Fibroblast of pulmonary artery (primary cell): Measurements from ENCODE around the gene SERTAD3.

Source experiments
- DNase-seq: peaks from one replicate; pipeline ENCODE4 v3.0.0-alpha.2; 2010; ENCODE audit warnings: low read depth
- H3K4me3 ChIP-seq: replicated peaks from 2 replicates; pipeline ENCODE4 v1.5.1; 2011; ENCODE audit warnings: low read depth, mild to moderate bottlenecking, control low read depth, low read length, moderate library complexity
- CTCF ChIP-seq: IDR thresholded peaks from 2 replicates; pipeline ENCODE4 v1.5.1; 2011; ENCODE audit warnings: mild to moderate bottlenecking, control low read depth, low read length, inconsistent platforms; ENCODE audit errors: missing control alignments

Gene SERTAD3

GRCh38 chr19:40422748-40423566, 21.2 kb downstream of the SERTAD3 start:
- DNase-seq = no peak

GRCh38 chr19:40421993-40422747, 22.0 kb downstream of the SERTAD3 start:
- no peak for DNase-seq
- TF ChIP-seq CTCF = no peak
- no peak overlapping the region for H3K4me3 ChIP-seq

More at GRCh38 chr19:40422748-40423566, 21.2 kb downstream of the SERTAD3 start:
- no peak overlapping the region for H3K4me3 ChIP-seq
- no peak for TF ChIP-seq CTCF

GRCh38 chr19:40420766-40421765, 23.1 kb downstream of the SERTAD3 start:
- DNase-seq = peak; percentile 92

DNA sequence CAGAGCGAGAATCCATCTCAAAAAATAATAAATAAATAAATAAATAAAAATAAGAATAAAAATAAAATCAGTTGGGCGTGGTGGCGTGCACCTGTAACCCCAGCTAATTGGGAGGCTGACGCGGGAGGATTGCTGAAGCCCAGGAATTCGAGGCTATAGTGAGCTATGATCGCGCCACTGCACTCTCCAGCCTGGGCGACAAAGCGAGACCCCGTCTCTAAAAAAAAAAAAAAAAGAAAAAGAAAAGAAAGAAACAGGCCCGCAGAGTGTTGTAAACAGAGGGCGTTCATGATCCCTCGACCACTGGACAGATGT, 23.7 kb downstream of the SERTAD3 start:
- no peak for TF ChIP-seq CTCF
- peak overlapping the region; percentile 64 for H3K4me3 ChIP-seq
- DNase-seq = no peak

More at GRCh38 chr19:40420766-40421765, 23.1 kb downstream of the SERTAD3 start:
- peak overlapping the region; percentile 64 for H3K4me3 ChIP-seq
- peak; percentile 87 for TF ChIP-seq CTCF

- DNase-seq = no peak
- no peak overlapping the region for H3K4me3 ChIP-seq
Observed at GRCh38 chr19:40419780-40420179, 24.4 kb downstream of the SERTAD3 start.

More at GRCh38 chr19:40419780-40420179, 24.4 kb downstream of the SERTAD3 start:
- no peak for TF ChIP-seq CTCF
